ENCODE data around the gene CDKAL1.
"Not testable (repeated sequence)": the region's sequence is repeated elsewhere in the genome, so short reads cannot be mapped to it uniquely, and the experiment has no call there.

The CDKAL1 gene

GRCh38 chr6:21046276-21046675, 512.0 kb downstream of the CDKAL1 start:
- H3K9me3 ChIP-seq (ENCODE audit: control insufficient read depth, insufficient read depth, low read length): no peaks in the 10 kb centered on the region
- H3K9ac ChIP-seq (ENCODE audit: low read depth, low read length): no peak overlapping the region
- no peaks in the 10 kb centered on the region for H3K36me3 ChIP-seq (ENCODE audit: insufficient read depth, low read length)

GRCh38 chr6:21048047-21048446, 513.8 kb downstream of the CDKAL1 start:
- no peaks in the 10 kb centered on the region for H3K36me3 ChIP-seq (ENCODE audit: insufficient read depth, low read length)
- H3K4me1 ChIP-seq (ENCODE audit: insufficient read depth, low read length): no peaks in the 10 kb centered on the region
- H3K9me3 ChIP-seq (ENCODE audit: control insufficient read depth, insufficient read depth, low read length): no peaks in the 10 kb centered on the region
- H3K9ac ChIP-seq (ENCODE audit: low read depth, low read length): no peak overlapping the region

More at GRCh38 chr6:21046276-21046675, 512.0 kb downstream of the CDKAL1 start:
- no peaks in the 10 kb centered on the region for H3K4me1 ChIP-seq (ENCODE audit: insufficient read depth, low read length)

GRCh38 chr6:21049148-21049547, 514.9 kb downstream of the CDKAL1 start:
- no peaks in the 10 kb centered on the region for H3K36me3 ChIP-seq (ENCODE audit: insufficient read depth, low read length)
- H3K9ac ChIP-seq (ENCODE audit: low read depth, low read length): no peak overlapping the region
- no peaks in the 10 kb centered on the region for H3K9me3 ChIP-seq (ENCODE audit: control insufficient read depth, insufficient read depth, low read length)
- no peaks in the 10 kb centered on the region; the same call in 1 of the 2 replicates for H3K4me1 ChIP-seq (ENCODE audit: insufficient read depth, low read length)

GRCh38 chr6:21049572-21049971, 515.3 kb downstream of the CDKAL1 start:
- Histone ChIP-seq H3K36me3 (ENCODE audit: insufficient read depth, low read length) (no peaks in the 10 kb centered on the region), H3K9ac (ENCODE audit: low read depth, low read length) (no peak overlapping the region), H3K4me1 (ENCODE audit: insufficient read depth, low read length) (no peaks in the 10 kb centered on the region; the same call in 1 of the 2 replicates), H3K9me3 (ENCODE audit: control insufficient read depth, insufficient read depth, low read length) (no peaks in the 10 kb centered on the region)

- Histone ChIP-seq H3K4me1 (ENCODE audit: insufficient read depth, low read length) (no peaks in the 10 kb centered on the region; the same call in 1 of the 2 replicates), H3K36me3 (ENCODE audit: insufficient read depth, low read length) (no peaks in the 10 kb centered on the region), H3K9ac (ENCODE audit: low read depth, low read length) (no peak overlapping the region), H3K9me3 (ENCODE audit: control insufficient read depth, insufficient read depth, low read length) (no peaks in the 10 kb centered on the region)
Observed at GRCh38 chr6:21050935-21051334, 516.7 kb downstream of the CDKAL1 start.

GRCh38 chr6:21051777-21052176, 517.5 kb downstream of the CDKAL1 start:
- no peaks in the 10 kb centered on the region; the same call in 1 of the 2 replicates for H3K4me1 ChIP-seq (ENCODE audit: insufficient read depth, low read length)
- H3K9ac ChIP-seq (ENCODE audit: low read depth, low read length): no peak overlapping the region
- no peaks in the 10 kb centered on the region for H3K9me3 ChIP-seq (ENCODE audit: control insufficient read depth, insufficient read depth, low read length)
- no peaks in the 10 kb centered on the region for H3K36me3 ChIP-seq (ENCODE audit: insufficient read depth, low read length)

- no peaks in the 10 kb centered on the region; the same call in 1 of the 2 replicates for H3K4me1 ChIP-seq (ENCODE audit: insufficient read depth, low read length)
- H3K9ac ChIP-seq (ENCODE audit: low read depth, low read length): no peak overlapping the region
- H3K9me3 ChIP-seq (ENCODE audit: control insufficient read depth, insufficient read depth, low read length): peaks cover 3% of the 10 kb centered on the region; the same call in 1 of the 2 replicates
- H3K36me3 ChIP-seq (ENCODE audit: insufficient read depth, low read length): no peaks in the 10 kb centered on the region
Observed at GRCh38 chr6:21053612-21054011, 519.4 kb downstream of the CDKAL1 start.

- not testable (repeated sequence) for H3K9ac ChIP-seq (ENCODE audit: low read depth, low read length); H3K9me3 ChIP-seq (ENCODE audit: control insufficient read depth, insufficient read depth, low read length); H3K36me3 ChIP-seq (ENCODE audit: insufficient read depth, low read length); H3K4me1 ChIP-seq (ENCODE audit: insufficient read depth, low read length)
Observed at GRCh38 chr6:21055480-21055879, 521.2 kb downstream of the CDKAL1 start.

- Histone ChIP-seq H3K4me1 (ENCODE audit: insufficient read depth, low read length) (no peaks in the 10 kb centered on the region), H3K9ac (ENCODE audit: low read depth, low read length) (no peak overlapping the region), H3K36me3 (ENCODE audit: insufficient read depth, low read length) (no peaks in the 10 kb centered on the region), H3K9me3 (ENCODE audit: control insufficient read depth, insufficient read depth, low read length) (peaks cover 6% of the 10 kb centered on the region; the same call in 1 of the 2 replicates)
Observed at GRCh38 chr6:21061892-21062291, 527.6 kb downstream of the CDKAL1 start.

GRCh38 chr6:21064756-21065340, 530.6 kb downstream of the CDKAL1 start:
- H3K9ac ChIP-seq (ENCODE audit: low read depth, low read length): no peak overlapping the region
- H3K36me3 ChIP-seq (ENCODE audit: insufficient read depth, low read length): no peaks in the 10 kb centered on the region

GRCh38 chr6:21067521-21067920, 533.3 kb downstream of the CDKAL1 start:
- Histone ChIP-seq H3K9me3 (ENCODE audit: control insufficient read depth, insufficient read depth, low read length) (no peaks in the 10 kb centered on the region; the same call in 1 of the 2 replicates), H3K9ac (ENCODE audit: low read depth, low read length) (no peak overlapping the region), H3K36me3 (ENCODE audit: insufficient read depth, low read length) (no peaks in the 10 kb centered on the region), H3K4me1 (ENCODE audit: insufficient read depth, low read length) (no peaks in the 10 kb centered on the region)

More at GRCh38 chr6:21064756-21065340, 530.6 kb downstream of the CDKAL1 start:
- Histone ChIP-seq H3K4me1 (ENCODE audit: insufficient read depth, low read length) (no peaks in the 10 kb centered on the region), H3K9me3 (ENCODE audit: control insufficient read depth, insufficient read depth, low read length) (no peaks in the 10 kb centered on the region)

GRCh38 chr6:21070620-21071019, 536.4 kb downstream of the CDKAL1 start:
- Histone ChIP-seq H3K36me3 (ENCODE audit: insufficient read depth, low read length) (no peaks in the 10 kb centered on the region), H3K9ac (ENCODE audit: low read depth, low read length) (no peak overlapping the region), H3K9me3 (ENCODE audit: control insufficient read depth, insufficient read depth, low read length) (no peaks in the 10 kb centered on the region; the same call in 1 of the 2 replicates), H3K4me1 (ENCODE audit: insufficient read depth, low read length) (no peaks in the 10 kb centered on the region)

GRCh38 chr6:21071780-21072468, 537.7 kb downstream of the CDKAL1 start:
- no peaks in the 10 kb centered on the region for H3K4me1 ChIP-seq (ENCODE audit: insufficient read depth, low read length)
- H3K9ac ChIP-seq (ENCODE audit: low read depth, low read length): no peak overlapping the region
- H3K36me3 ChIP-seq (ENCODE audit: insufficient read depth, low read length): no peaks in the 10 kb centered on the region
- no peaks in the 10 kb centered on the region; the same call in 1 of the 2 replicates for H3K9me3 ChIP-seq (ENCODE audit: control insufficient read depth, insufficient read depth, low read length)

- H3K4me1 ChIP-seq (ENCODE audit: insufficient read depth, low read length): 0 out of 2 replicates have a peak, but pooled peaks cover 2% of the 10 kb centered on the region
- H3K36me3 ChIP-seq (ENCODE audit: insufficient read depth, low read length): no peaks in the 10 kb centered on the region
- H3K9me3 ChIP-seq (ENCODE audit: control insufficient read depth, insufficient read depth, low read length): no peaks in the 10 kb centered on the region; the same call in 1 of the 2 replicates
- H3K9ac ChIP-seq (ENCODE audit: low read depth, low read length): no peak overlapping the region
Observed at GRCh38 chr6:21073318-21073839, 539.1 kb downstream of the CDKAL1 start.

GRCh38 chr6:21074484-21074883, 540.2 kb downstream of the CDKAL1 start:
- Histone ChIP-seq H3K4me1 (ENCODE audit: insufficient read depth, low read length) (0 out of 2 replicates have a peak, but pooled peaks cover 6% of the 10 kb centered on the region), H3K9me3 (ENCODE audit: control insufficient read depth, insufficient read depth, low read length) (no peaks in the 10 kb centered on the region; the same call in 1 of the 2 replicates), H3K9ac (ENCODE audit: low read depth, low read length) (no peak overlapping the region), H3K36me3 (ENCODE audit: insufficient read depth, low read length) (no peaks in the 10 kb centered on the region)
